ENCODE data around the gene HOXA4. TPM values are rescaled to one million over a fixed set of nuclear protein-coding genes. Genes with fewer than 3 reads are reported as not detected.

HOXA4 gene
- 1 to 10 TPM in 1 of 2 donors, under 1 TPM in 1; 0.78 to 1.6 TPM for total RNA-seq

GRCh38 chr7:27130540-27131389 lies at the start of gene HOXA4:
Gene HOXA4 (minus strand): TSS chr7:27130757. CDS start chr7:27130733, 24 bp downstream.
- Histone ChIP-seq H3K9me3 (no peaks in the 10 kb centered on the region), H3K4me3 (no peak within 1 kb of the TSS), H3K36me3 (replicated peaks in 1 of 2; ENCODE audit: insufficient read depth in 1 of 2, low read depth in 2 of 2) (no peaks in the 10 kb centered on the region), H3K4me1 (peaks cover 10% of the 10 kb centered on the region), H3K27ac (peak within 1 kb of the TSS in 2 of 4 donors; percentile 61 to 69), H3K27me3 (peaks cover 0 to 24% of the 10 kb centered on the region in 2 donors)
- TF ChIP-seq POLR2A (IDR thresholded peaks at IDR 0.05) = peak in 2 of 3 donors; percentile 34 to 37
- TF ChIP-seq CTCF (IDR thresholded peaks at IDR 0.05) = no peak
- DNase-seq = peak; percentile 55 to 64 (median 61)
- intact Hi-C loops (cut with DNase I) = no loop called here
- ATAC-seq = peak; percentile 78
- 10 to 15% methylated on average over 36 to 63 of the region's 67 CpGs for WGBS, 2 donors

- Histone ChIP-seq H3K9me3 (no peaks in the 10 kb centered on the region), H3K27me3 (peaks cover 7 to 81% of the 10 kb centered on the region in 2 donors), H3K4me3 (no peak overlapping the region), H3K36me3 (replicated peaks in 1 of 2; ENCODE audit: insufficient read depth in 1 of 2, low read depth in 2 of 2) (no peaks in the 10 kb centered on the region), H3K4me1 (peaks cover 32% of the 10 kb centered on the region), H3K27ac (no peak overlapping the region)
- ATAC-seq (peak; percentile 60), DNase-seq (peak; percentile 39 to 55 (median 43))
- intact Hi-C loops (cut with DNase I) = no loop called here
- 8 to 14% methylated on average over 41 to 56 of the region's 56 CpGs for WGBS, 2 donors
- TF ChIP-seq POLR2A (IDR thresholded peaks at IDR 0.05) (no peak), CTCF (IDR thresholded peaks at IDR 0.05) (peak; percentile 40 to 79 (median 55))
Measured at GRCh38 chr7:27179503-27180430, 49.2 kb upstream of the HOXA4 start.

DNA sequence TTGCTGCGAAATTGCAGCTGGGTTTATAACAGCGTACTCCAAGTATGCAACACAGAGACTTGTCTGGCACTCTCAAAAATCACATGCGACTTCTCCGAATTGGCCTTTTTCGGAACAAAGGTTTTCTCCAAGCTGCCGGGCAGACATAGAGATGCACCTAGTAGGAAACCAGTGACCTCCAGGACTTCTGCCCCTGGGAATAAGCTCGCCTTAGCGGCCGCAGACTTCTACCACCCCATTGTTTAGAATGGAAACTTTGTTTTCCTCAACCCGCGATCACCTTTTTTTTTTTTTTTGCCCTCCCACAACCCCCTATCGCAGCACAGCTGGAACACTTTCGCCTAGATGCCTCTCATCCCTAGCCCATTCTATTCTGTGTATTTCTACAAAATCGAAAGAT lies 48.5 kb upstream of the HOXA4 start:
- peaks cover 30% of the 10 kb centered on the region for H3K4me1 ChIP-seq
- no peaks in the 10 kb centered on the region for H3K9me3 ChIP-seq
- H3K27ac ChIP-seq = no peak overlapping the region
- no peaks in the 10 kb centered on the region for H3K36me3 ChIP-seq (replicated peaks in 1 of 2; ENCODE audit: insufficient read depth in 1 of 2, low read depth in 2 of 2)
- intact Hi-C loops (cut with DNase I) = no loop called here
- H3K4me3 ChIP-seq = no peak overlapping the region
- TF ChIP-seq POLR2A (IDR thresholded peaks at IDR 0.05) = no peak
- no peak for TF ChIP-seq CTCF (IDR thresholded peaks at IDR 0.05)
- peaks cover 2 to 81% of the 10 kb centered on the region in 2 donors for H3K27me3 ChIP-seq
- ATAC-seq (no peak), DNase-seq (peak in 2 of 4 donors; percentile 0 to 4)
- WGBS, 2 donors = 22 to 27% methylated on average over 14 of the region's 14 CpGs

DNA sequence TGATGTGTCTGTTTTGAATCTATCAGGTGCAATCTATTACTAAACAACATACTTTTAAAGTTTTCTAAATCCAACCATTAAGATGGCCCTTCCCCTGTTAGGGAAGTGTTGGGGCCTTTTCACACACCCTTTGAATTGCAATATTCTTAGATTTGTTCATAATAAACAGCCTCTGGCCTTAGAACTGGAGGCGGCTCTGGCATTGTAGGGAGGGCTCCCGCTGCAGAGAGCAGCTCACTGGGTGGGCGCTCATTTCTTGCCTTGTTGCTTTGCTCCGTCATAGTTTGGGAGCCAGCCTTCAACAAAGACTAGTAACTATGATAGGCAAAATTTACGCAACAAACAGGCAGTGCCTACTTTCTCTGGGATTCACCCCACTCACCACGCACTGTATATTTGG lies 47.8 kb upstream of the HOXA4 start:
- H3K27me3 ChIP-seq = peaks cover 4 to 81% of the 10 kb centered on the region in 2 donors
- 63 to 65% methylated on average over 6 of the region's 6 CpGs for WGBS, 2 donors
- DNase-seq (no peak), ATAC-seq (no peak)
- no peak for TF ChIP-seq CTCF (IDR thresholded peaks at IDR 0.05)
- TF ChIP-seq POLR2A (IDR thresholded peaks at IDR 0.05) = no peak
- no peak overlapping the region for H3K27ac ChIP-seq
- H3K4me1 ChIP-seq = peaks cover 30% of the 10 kb centered on the region
- H3K9me3 ChIP-seq = no peaks in the 10 kb centered on the region
- H3K36me3 ChIP-seq (replicated peaks in 1 of 2; ENCODE audit: insufficient read depth in 1 of 2, low read depth in 2 of 2) = no peaks in the 10 kb centered on the region
- no peak overlapping the region for H3K4me3 ChIP-seq
- intact Hi-C loops (cut with DNase I) = no loop called here

All from body of pancreas (tissue), 4 donors.